Mesothelial cell of epicardium (in vitro differentiated cells): Measurements from ENCODE around the gene TAL1. TPM values are rescaled to one million over a fixed set of nuclear protein-coding genes. Genes with fewer than 3 reads are reported as not detected.
A peak's percentile ranks its signal among the peaks of the same experiment; 100 is the strongest.

Experiments used
- DNase-seq, 2 experiments: peaks; one replicate each; pipeline ENCODE4 v3.0.0; 2021; ENCODE audit warnings: low spot score in 2 of 2; ENCODE audit not compliant: unreplicated experiment in 2 of 2
- H3K27ac Mint-ChIP-seq: 2 replicates; pipeline ENCODE4 v1.8.0; 2021; ENCODE audit warnings: mixed read lengths
- H3K27me3 Mint-ChIP-seq: 2 replicates; pipeline ENCODE4 v1.8.0; 2021; ENCODE audit warnings: low read depth, mixed read lengths
- H3K36me3 Mint-ChIP-seq: 2 replicates; pipeline ENCODE4 v1.8.0; 2021; ENCODE audit warnings: mixed read lengths
- H3K4me1 Mint-ChIP-seq: 2 replicates; pipeline ENCODE4 v1.8.0; 2021; ENCODE audit warnings: mixed read lengths
- H3K4me3 Mint-ChIP-seq: 2 replicates; pipeline ENCODE4 v1.8.0; 2021; ENCODE audit warnings: mild to moderate bottlenecking, moderate library complexity, mixed read lengths
- H3K9me3 Mint-ChIP-seq: 2 replicates; pipeline ENCODE4 v1.8.0; 2021; ENCODE audit warnings: mixed read lengths
- total RNA-seq: library from RNA; stranded (reverse); gene quantifications from 3 replicates; pipeline ENCODE4 v1.2.1, GENCODE V29; 2021
- TF ChIP-seq, protein P1 (sequence below): fragments of 200-600 bp; sonication (generic); IDR thresholded peaks from one replicate; pipeline ENCODE4 v1.5.0; 2021; ENCODE audit warnings: antibody characterized with exemption; ENCODE audit not compliant: unreplicated experiment

Gene TAL1
- total RNA-seq, 1 donor from 2014 or later = not detected

DNA sequence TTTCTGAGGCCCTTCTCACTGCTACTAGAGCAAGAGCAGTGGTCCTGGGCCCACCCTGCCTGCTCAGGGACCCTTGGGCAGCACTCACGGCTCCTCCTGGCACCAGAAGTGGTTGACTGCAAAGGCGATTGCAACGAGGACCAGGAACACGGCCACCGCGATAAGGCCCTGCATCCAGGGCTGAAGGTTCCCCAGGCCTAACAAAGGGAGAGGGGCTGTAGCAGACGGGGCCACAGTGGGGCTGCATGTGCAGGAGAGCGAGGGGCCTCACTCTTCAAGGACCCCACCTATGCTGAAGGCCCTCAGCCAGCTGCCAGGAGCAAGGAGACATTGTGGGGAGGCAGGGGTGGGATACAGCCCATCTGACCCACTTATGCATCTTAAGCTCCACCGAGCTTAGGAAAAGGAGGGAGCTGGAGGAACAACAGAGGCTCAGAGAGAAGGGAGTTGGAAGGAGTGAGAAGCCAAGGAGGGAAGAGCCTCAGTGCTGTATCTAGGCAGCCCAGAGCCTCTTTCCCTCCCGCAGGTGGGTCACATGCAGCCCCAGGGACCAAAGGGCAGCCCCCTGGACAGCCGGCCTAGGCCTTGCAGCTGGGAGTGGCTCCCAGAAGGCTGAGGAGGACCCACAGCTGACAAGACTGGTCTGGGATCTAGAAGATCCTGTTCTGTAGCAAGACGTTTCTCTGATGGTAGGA lies 44.6 kb downstream of the TAL1 start:
- peaks cover 25% of the 10 kb centered on the region for H3K27me3 Mint-ChIP-seq
- DNase-seq = peak in 1 of 2 experiments; percentile 22
- H3K4me3 Mint-ChIP-seq = no peak overlapping the region
- H3K4me1 Mint-ChIP-seq = peaks cover 16% of the 10 kb centered on the region
- no peak overlapping the region for H3K27ac Mint-ChIP-seq
- TF ChIP-seq, protein P1, sequence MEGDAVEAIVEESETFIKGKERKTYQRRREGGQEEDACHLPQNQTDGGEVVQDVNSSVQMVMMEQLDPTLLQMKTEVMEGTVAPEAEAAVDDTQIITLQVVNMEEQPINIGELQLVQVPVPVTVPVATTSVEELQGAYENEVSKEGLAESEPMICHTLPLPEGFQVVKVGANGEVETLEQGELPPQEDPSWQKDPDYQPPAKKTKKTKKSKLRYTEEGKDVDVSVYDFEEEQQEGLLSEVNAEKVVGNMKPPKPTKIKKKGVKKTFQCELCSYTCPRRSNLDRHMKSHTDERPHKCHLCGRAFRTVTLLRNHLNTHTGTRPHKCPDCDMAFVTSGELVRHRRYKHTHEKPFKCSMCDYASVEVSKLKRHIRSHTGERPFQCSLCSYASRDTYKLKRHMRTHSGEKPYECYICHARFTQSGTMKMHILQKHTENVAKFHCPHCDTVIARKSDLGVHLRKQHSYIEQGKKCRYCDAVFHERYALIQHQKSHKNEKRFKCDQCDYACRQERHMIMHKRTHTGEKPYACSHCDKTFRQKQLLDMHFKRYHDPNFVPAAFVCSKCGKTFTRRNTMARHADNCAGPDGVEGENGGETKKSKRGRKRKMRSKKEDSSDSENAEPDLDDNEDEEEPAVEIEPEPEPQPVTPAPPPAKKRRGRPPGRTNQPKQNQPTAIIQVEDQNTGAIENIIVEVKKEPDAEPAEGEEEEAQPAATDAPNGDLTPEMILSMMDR = no peak
- H3K36me3 Mint-ChIP-seq = no peaks in the 10 kb centered on the region
- H3K9me3 Mint-ChIP-seq = no peaks in the 10 kb centered on the region

DNA sequence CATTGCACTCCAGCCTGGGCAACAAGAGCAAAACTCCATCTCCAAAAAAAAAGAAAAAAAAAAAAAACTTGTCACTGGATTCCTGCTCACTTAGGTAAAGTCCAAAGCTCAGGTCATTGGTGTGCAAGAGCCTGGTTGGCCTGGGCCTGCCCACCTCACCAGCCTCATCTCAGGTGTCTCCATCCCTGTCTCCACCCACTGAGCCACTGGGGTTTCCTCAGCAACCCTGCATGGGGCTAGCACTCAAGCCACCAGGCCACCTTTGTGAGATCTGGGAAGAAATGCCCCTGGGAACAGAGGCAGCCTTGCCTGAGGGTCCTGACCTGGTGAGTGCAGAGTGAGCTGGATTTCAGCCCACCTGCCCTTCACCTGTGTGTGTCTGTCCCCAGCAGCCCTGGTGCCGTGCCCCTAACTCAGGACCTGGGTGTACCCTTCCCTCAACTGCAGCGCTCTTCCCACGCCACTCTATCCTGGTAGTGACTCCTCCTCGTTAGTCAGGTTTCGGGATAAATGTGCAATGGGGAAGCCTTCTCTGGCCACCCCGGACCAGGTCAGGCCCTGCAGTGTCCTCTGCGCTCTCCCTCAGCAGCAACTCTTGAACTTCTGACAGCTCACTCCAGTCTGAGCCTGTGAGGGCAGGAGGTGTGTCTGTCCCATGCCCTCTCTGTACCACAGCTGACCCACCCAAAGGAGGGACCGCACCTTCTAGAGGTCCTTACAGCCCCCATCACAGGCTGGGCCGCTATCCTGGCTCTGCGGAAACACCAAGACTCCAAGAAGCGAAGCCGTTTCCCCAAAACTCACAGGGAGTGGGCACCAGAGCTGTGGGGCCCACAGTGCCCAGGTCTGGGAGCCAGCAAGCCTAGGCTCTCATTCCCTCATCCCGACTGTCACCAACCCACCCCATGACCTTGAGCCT lies 45.5 kb downstream of the TAL1 start:
- Mint-ChIP-seq H3K27me3 (peaks cover 31% of the 10 kb centered on the region), H3K4me1 (peaks cover 10% of the 10 kb centered on the region), H3K27ac (no peak overlapping the region), H3K36me3 (no peaks in the 10 kb centered on the region), H3K4me3 (no peak overlapping the region), H3K9me3 (no peaks in the 10 kb centered on the region)
- TF ChIP-seq, protein P1 = no peak
- DNase-seq = peak in 1 of 2 experiments; percentile 28

DNA sequence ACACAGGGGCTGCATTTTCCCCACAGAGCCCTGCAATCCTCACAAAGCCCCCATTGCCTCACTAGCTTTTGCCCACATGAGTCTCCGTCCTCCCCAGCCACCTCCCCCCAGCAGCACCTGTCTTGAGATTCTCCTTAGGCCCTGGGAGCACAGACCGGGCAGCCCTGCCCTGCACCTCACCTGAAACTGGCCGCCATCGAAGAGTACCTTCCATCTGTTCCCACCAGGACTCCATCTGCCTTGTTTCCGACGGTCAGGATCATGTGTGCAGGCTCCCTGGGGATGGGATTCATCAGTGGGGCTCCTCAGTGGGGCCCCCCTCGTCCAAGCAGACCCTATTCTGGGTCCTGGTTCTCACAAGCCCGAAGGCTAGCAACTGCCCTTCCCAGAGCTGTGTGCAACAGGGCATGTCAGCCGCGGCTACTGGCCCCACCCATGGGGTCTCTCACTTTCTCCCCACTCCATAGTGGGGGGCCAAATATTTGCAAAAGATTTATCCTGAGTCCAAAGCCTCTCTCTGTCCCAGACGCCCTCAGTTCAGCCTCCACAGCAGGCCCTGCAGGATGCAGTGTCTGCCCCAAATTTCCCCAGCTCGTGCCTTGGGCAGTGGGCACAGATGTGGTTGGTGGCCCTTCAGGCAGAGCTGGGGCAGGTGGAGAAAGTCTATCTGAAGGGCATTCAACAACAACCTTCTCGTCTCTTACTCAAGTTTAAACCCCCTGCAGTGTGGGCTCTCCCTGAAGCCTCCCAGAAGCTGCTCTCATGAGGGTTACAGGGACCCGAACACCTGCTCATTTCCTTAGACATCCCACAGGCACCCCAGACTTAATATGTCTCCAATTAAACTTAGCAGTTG lies 47.0 kb downstream of the TAL1 start:
- H3K4me3 Mint-ChIP-seq = no peak overlapping the region
- H3K27ac Mint-ChIP-seq = no peak overlapping the region
- DNase-seq = peak in 1 of 2 experiments; percentile 20
- H3K4me1 Mint-ChIP-seq = peaks cover 3% of the 10 kb centered on the region
- TF ChIP-seq, protein P1 = no peak
- H3K9me3 Mint-ChIP-seq = no peaks in the 10 kb centered on the region
- H3K36me3 Mint-ChIP-seq = no peaks in the 10 kb centered on the region
- peaks cover 44% of the 10 kb centered on the region for H3K27me3 Mint-ChIP-seq

DNA sequence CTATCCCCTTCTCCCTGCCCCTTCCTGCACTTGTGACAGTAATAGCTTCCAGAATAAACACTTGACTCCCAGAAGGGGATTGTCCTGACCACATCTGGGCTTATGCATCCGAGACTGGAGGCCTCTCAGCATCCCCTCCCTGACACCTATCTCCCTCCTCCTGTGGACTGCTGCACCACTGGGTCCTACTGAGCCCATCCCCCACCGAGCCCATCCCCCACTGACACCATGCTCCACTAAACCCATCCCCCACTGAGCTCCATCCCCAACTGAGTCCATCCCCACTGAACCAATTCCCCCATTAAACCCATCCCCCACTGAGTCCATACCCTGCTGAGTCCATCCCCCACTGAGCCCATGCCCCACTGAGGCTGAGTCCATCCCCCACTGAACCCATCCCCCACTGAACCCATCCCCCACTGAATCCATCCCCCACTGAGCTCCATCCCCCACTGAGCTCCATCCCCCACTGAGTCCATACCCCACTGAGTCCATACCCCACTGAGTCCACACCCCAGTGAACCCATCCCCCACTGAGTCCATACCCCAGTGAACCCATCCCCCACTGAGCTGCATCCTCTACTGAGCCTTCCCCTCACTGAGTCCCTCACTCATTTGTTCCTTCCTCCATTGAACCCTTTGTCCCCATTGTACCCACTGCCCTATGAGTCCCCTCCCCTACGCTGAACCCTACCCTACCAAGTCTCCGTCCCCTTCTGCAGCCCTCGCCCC lies 47.8 kb downstream of the TAL1 start:
- H3K4me3 Mint-ChIP-seq = no peak overlapping the region
- no peak for DNase-seq
- peaks cover 6% of the 10 kb centered on the region for H3K4me1 Mint-ChIP-seq
- no peaks in the 10 kb centered on the region for H3K36me3 Mint-ChIP-seq
- H3K27ac Mint-ChIP-seq = no peak overlapping the region
- H3K9me3 Mint-ChIP-seq = no peaks in the 10 kb centered on the region
- TF ChIP-seq, protein P1 = no peak
- peaks cover 48% of the 10 kb centered on the region for H3K27me3 Mint-ChIP-seq
